Thyroid gland (tissue), 4 donors: ENCODE data around the gene LMTK3.

Experiments used
- POLR2A ChIP-seq, 2 donors: fragments of 450-650 bp; IDR thresholded peaks; one replicate each; pipeline ENCODE4 v1.6.1; 2017; ENCODE audit warnings: antibody characterized with exemption in 2 of 2, mild to moderate bottlenecking in 2 of 2, moderate library complexity in 1 of 2
- TF ChIP-seq, protein P1 (sequence below), 6 experiments: fragments of 200-600 bp in 3 of 6; fragments of 450-650 bp in 3 of 6; sonication (generic) in 3 of 6; IDR thresholded peaks; one replicate each; pipeline ENCODE4 v1.5.1; 2016 to 2019; ENCODE audit warnings: antibody characterized with exemption in 6 of 6, mild to moderate bottlenecking in 2 of 6, inconsistent platforms in 1 of 6, moderate library complexity in 1 of 6

DNA sequence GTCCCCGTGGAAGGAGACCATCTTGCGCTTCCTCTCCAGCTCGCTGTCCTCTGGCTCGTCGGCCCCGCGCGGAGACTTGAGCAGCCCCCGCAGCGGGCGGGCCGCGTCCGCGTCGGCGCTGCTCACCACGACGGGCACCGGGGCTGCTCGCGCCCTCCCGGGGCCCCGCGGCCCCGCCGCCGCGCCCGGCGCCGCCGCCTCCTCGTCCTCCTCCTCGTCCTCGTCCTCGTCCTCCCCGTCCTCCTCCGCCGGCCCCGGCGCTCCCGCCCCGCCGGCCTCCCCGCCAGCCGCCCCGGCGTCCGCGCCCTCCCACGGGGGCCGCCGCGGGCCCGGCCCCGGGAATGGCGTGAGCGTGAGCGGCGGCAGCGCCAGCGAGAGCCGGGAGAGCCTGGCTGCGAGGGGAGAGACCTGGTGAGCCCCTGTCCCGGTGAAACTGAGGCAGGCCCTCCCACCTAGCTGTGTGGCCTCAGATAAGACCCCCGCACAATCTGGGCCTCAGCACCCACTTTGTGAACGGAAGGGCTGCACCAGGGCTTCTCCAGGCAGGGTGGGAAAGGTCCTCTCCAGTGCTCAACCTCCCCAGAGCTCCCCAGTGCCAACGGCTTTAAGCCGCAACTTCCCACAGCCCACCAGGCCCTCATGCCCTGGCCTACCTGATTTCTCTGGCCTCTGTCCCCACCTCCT lies 17.8 kb downstream of the LMTK3 start:
- TF ChIP-seq, protein P1, sequence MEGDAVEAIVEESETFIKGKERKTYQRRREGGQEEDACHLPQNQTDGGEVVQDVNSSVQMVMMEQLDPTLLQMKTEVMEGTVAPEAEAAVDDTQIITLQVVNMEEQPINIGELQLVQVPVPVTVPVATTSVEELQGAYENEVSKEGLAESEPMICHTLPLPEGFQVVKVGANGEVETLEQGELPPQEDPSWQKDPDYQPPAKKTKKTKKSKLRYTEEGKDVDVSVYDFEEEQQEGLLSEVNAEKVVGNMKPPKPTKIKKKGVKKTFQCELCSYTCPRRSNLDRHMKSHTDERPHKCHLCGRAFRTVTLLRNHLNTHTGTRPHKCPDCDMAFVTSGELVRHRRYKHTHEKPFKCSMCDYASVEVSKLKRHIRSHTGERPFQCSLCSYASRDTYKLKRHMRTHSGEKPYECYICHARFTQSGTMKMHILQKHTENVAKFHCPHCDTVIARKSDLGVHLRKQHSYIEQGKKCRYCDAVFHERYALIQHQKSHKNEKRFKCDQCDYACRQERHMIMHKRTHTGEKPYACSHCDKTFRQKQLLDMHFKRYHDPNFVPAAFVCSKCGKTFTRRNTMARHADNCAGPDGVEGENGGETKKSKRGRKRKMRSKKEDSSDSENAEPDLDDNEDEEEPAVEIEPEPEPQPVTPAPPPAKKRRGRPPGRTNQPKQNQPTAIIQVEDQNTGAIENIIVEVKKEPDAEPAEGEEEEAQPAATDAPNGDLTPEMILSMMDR (IDR thresholded peaks at IDR 0.05), result no peak
- no peak for TF ChIP-seq POLR2A (IDR thresholded peaks at IDR 0.05)
